ENCODE measurements around the gene MTG1. TPM values are rescaled to one million over a fixed set of nuclear protein-coding genes. Genes with fewer than 3 reads are reported as not detected.
"Not testable (repeated sequence)": the region's sequence is repeated elsewhere in the genome, so short reads cannot be mapped to it uniquely, and the experiment has no call there.

Gene MTG1
- total RNA-seq, 1 donor from 2014 or later = 61.2 TPM

GRCh38 chr10:133358162-133358924 lies 35.6 kb upstream of the MTG1 start:
- intact Hi-C loops (cut with micrococcal nuclease) = loop anchor here (1.0 kb wide), 2 partner anchors 36 to 49 kb away; partner anchors contain the start of gene MTG1

- intact Hi-C loops (cut with micrococcal nuclease) = loop anchor here (1.0 kb wide), 2 partner anchors 35 to 50 kb away; partner anchors contain the start of gene MTG1
Observed at GRCh38 chr10:133358925-133359310, 35.0 kb upstream of the MTG1 start.

GRCh38 chr10:133359554-133359971 lies 34.4 kb upstream of the MTG1 start:
- intact Hi-C loops (cut with micrococcal nuclease) = no loop called here

- intact Hi-C loops (cut with micrococcal nuclease) = loop anchor here (1.0 kb wide), 1 partner anchor 13 kb away; the partner anchor contains the start of gene ECHS1
Observed at GRCh38 chr10:133359972-133360610, 33.9 kb upstream of the MTG1 start.

GRCh38 chr10:133361227-133361626 lies 32.7 kb upstream of the MTG1 start:
- intact Hi-C loops (cut with micrococcal nuclease) = no loop called here

GRCh38 chr10:133361773-133362441 lies 32.0 kb upstream of the MTG1 start:
- intact Hi-C loops (cut with micrococcal nuclease) = no loop called here

GRCh38 chr10:133362846-133363245 lies 31.1 kb upstream of the MTG1 start:
- intact Hi-C loops (cut with micrococcal nuclease) = no loop called here

- intact Hi-C loops (cut with micrococcal nuclease) = no loop called here
Observed at GRCh38 chr10:133364645-133365431, 29.1 kb upstream of the MTG1 start.

- intact Hi-C loops (cut with micrococcal nuclease) = no loop called here
Observed at GRCh38 chr10:133365461-133366129, 28.4 kb upstream of the MTG1 start.

- intact Hi-C loops (cut with micrococcal nuclease) = no loop called here
Observed at GRCh38 chr10:133366130-133366478, 27.9 kb upstream of the MTG1 start.

GRCh38 chr10:133366751-133367150 lies 27.2 kb upstream of the MTG1 start:
- intact Hi-C loops (cut with micrococcal nuclease) = no loop called here

- intact Hi-C loops (cut with micrococcal nuclease) = not testable (repeated sequence)
Observed at GRCh38 chr10:133367461-133367860, 26.5 kb upstream of the MTG1 start.

- intact Hi-C loops (cut with micrococcal nuclease) = no loop called here
Observed at GRCh38 chr10:133368153-133368552, 25.8 kb upstream of the MTG1 start.

GRCh38 chr10:133370030-133370786 lies 23.7 kb upstream of the MTG1 start:
- intact Hi-C loops (cut with micrococcal nuclease) = no loop called here

GRCh38 chr10:133372507-133372906 lies 21.4 kb upstream of the MTG1 start:
- intact Hi-C loops (cut with micrococcal nuclease) = no loop called here

- intact Hi-C loops (cut with micrococcal nuclease) = loop anchor here (1.0 kb wide), 3 partner anchors 13 to 64 kb away; partner anchors contain the start of gene MTG1
Observed at GRCh38 chr10:133373174-133374090, 20.5 kb upstream of the MTG1 start, which contains the start of gene ECHS1. TSS of gene ECHS1 (minus strand) at chr10:133373354. CDS start at chr10:133373333, 21 bp downstream.

- intact Hi-C loops (cut with micrococcal nuclease) = no loop called here
Observed at GRCh38 chr10:133375357-133376115, 18.4 kb upstream of the MTG1 start.

GRCh38 chr10:133376183-133376582 lies 17.8 kb upstream of the MTG1 start:
- intact Hi-C loops (cut with micrococcal nuclease) = not testable (repeated sequence)

Measured in T-helper 2 cell treated with Interferon-gamma antibody and Interleukin-4, amounts not matched to agents 100 ng/mL and 5 ng/mL, for 36 hours (primary cell).